Mesodermal cell (in vitro differentiated cells): Measurements from ENCODE around the gene TOMM40L.

Source experiments
- H3K27ac ChIP-seq: 2 replicates; pipeline ENCODE4 v1.7.0; 2013; ENCODE audit warnings: mild to moderate bottlenecking, low read depth, low read length, moderate library complexity; ENCODE audit not compliant: severe bottlenecking
- H3K36me3 ChIP-seq: 2 replicates; pipeline ENCODE4 v1.7.1; 2013; ENCODE audit warnings: mild to moderate bottlenecking, low read length, moderate library complexity; ENCODE audit not compliant: control insufficient read depth, insufficient read depth
- H3K4me1 ChIP-seq: one replicate; pipeline ENCODE4 v1.7.1; 2013; ENCODE audit warnings: mild to moderate bottlenecking, low read length; ENCODE audit not compliant: insufficient read depth, control insufficient read depth, poor library complexity, severe bottlenecking
- H3K4me3 ChIP-seq: 2 replicates; pipeline ENCODE4 v1.7.0; 2013; ENCODE audit warnings: low read length, control low read depth, mild to moderate bottlenecking; ENCODE audit not compliant: insufficient read depth, poor library complexity, severe bottlenecking; ENCODE audit errors: extremely low read depth
- H3K9me3 ChIP-seq: 2 replicates; pipeline ENCODE4 v1.7.1; 2013; ENCODE audit warnings: mild to moderate bottlenecking, low read length, moderate library complexity; ENCODE audit not compliant: control insufficient read depth
- whole genome bisulfite sequencing, 2 experiments: methylation state at CpG; one replicate each; pipeline ENCODE4 v1.1.5; 2013; ENCODE audit warnings: missing lambda C conversion rate in 2 of 2; ENCODE audit not compliant: insufficient coverage in 2 of 2; 5-methylcytosine and 5-hydroxymethylcytosine counted together

Gene TOMM40L

GRCh38 chr1:161274874-161275273 lies 49.0 kb downstream of the TOMM40L start:
- Histone ChIP-seq H3K27ac (peak overlapping the region; percentile 19), H3K9me3 (no peaks in the 10 kb centered on the region), H3K36me3 (no peaks in the 10 kb centered on the region), H3K4me3 (no peak overlapping the region), H3K4me1 (no peaks in the 10 kb centered on the region)
- 80% methylated on average over 3 of the region's 3 CpGs; no CpG with 5 or more reads in 1 of the 2 experiments for WGBS, 2 experiments
